ENCODE results near the gene SMAD3. TPM values are rescaled to one million over a fixed set of nuclear protein-coding genes. Genes with fewer than 3 reads are reported as not detected.

The SMAD3 gene
- total and polyA plus RNA-seq, 2 of the 8 experiments (the other 6 are each of a cell fraction or from before 2014, with no cell fraction given), result 10.1 to 12.4 TPM

- Histone ChIP-seq H2BK120ac (replicated peaks; ENCODE audit: low read depth, low read length) (no peak overlapping the region), H3K4me3 (ENCODE audit: extremely low read depth in 1 of 4, insufficient read depth in 2 of 4, low read depth in 3 of 4, low read length in 4 of 4) (no peak overlapping the region), H3K36me3 (ENCODE audit: control insufficient read depth in 2 of 4, insufficient read depth in 4 of 4, low read length in 3 of 4) (no peaks in the 10 kb centered on the region), H4K8ac (ENCODE audit: extremely low read depth, insufficient read depth, low read length) (no peak overlapping the region), H3K23me2 (ENCODE audit: low read depth, low read length) (no peaks in the 10 kb centered on the region; the same call in 1 of the 2 replicates), H2BK5ac (ENCODE audit: low read depth, low read length) (no peak overlapping the region), H3K27ac (ENCODE audit: low read depth, low read length) (no peak overlapping the region), H3K56ac (replicated peaks; ENCODE audit: insufficient read length, low read depth, low read length) (no peak overlapping the region), H2BK15ac (ENCODE audit: low read length) (no peak overlapping the region), H2AFZ (ENCODE audit: low read length) (no peak overlapping the region), H2BK12ac (ENCODE audit: low read depth, low read length) (no peak overlapping the region), H3K9ac (replicated peaks in 1 of 4; ENCODE audit: extremely low read depth in 1 of 4, low read depth in 3 of 4, low read length in 3 of 4) (no peak overlapping the region), H3K4me1 (replicated peaks in 1 of 4; ENCODE audit: control insufficient read depth in 3 of 4, insufficient read depth in 4 of 4, low read length in 3 of 4) (peaks cover 0 to 8% (median 3%) of the 10 kb centered on the region in 4 experiments; a peak in 4 of 7 replicates), H3K27me3 (replicated peaks in 1 of 4; ENCODE audit: control insufficient read depth in 3 of 4, extremely low read depth in 1 of 4, insufficient read depth in 3 of 4, low read length in 3 of 4) (no peaks in the 10 kb centered on the region), H3K79me1 (ENCODE audit: low read depth, low read length) (no peaks in the 10 kb centered on the region; the same call in 1 of the 2 replicates), H3K79me2 (ENCODE audit: control insufficient read depth in 1 of 2, insufficient read depth in 2 of 2, low read length in 2 of 2) (peaks cover 0 to 76% of the 10 kb centered on the region in 2 experiments; a peak in 2 of 4 replicates), H4K91ac (replicated peaks; ENCODE audit: insufficient read length, low read length) (no peak overlapping the region), H3K4me2 (ENCODE audit: insufficient read depth in 1 of 2, low read depth in 2 of 2, low read length in 2 of 2) (no peak overlapping the region), H3K9me3 (ENCODE audit: insufficient read depth in 2 of 2, low read depth in 1 of 2, low read length in 1 of 2) (no peaks in the 10 kb centered on the region), H2BK20ac (ENCODE audit: low read length) (no peak overlapping the region), H4K20me1 (replicated peaks in 1 of 2; ENCODE audit: control insufficient read depth in 1 of 2, insufficient read depth in 2 of 2, low read length in 2 of 2) (peaks cover 2 to 4% of the 10 kb centered on the region in 2 experiments), H2AK5ac (ENCODE audit: low read depth, low read length) (no peak overlapping the region), H3K14ac (ENCODE audit: insufficient read length) (no peak overlapping the region), H3K23ac (ENCODE audit: insufficient read length) (no peak overlapping the region), H4K5ac (ENCODE audit: insufficient read length, low read depth, low read length) (no peak overlapping the region), H3K4ac (replicated peaks; ENCODE audit: insufficient read length, low read depth, low read length) (no peak overlapping the region), H3K18ac (ENCODE audit: extremely low read depth, low read length) (no peak overlapping the region)
- DNase-seq (ENCODE audit: low read depth in 1 of 2, low spot score in 2 of 2), result no peak
- ChIA-PET POLR2A (ENCODE audit: partially characterized antibody) (interaction anchor here (0.6 kb wide), 1 partner anchor 212 kb away, joined by 3 read pairs; no protein-coding TSS in a partner anchor), CTCF (ENCODE audit: partially characterized antibody) (no interaction called here)
- FAIRE-seq, result no peak
- WGBS, 2 experiments (ENCODE audit: extremely low coverage in 1 of 2, insufficient coverage in 1 of 2, insufficient read length in 1 of 2, insufficient replicate concordance in 2 of 2, low coverage in 1 of 2, low lambda C conversion rate in 2 of 2, missing lambda C conversion rate in 1 of 2), result 86% methylated on average over 3 of the region's 3 CpGs; no CpG with 5 or more reads in 1 of the 2 experiments
- no peak for TF ChIP-seq MAFK (IDR thresholded peaks at IDR 0.05; ENCODE audit: low read depth, low read length)
- TF ChIP-seq KDM1A (IDR thresholded peaks at IDR 0.05; ENCODE audit: borderline replicate concordance, low read length), result no peak
- no peak for TF ChIP-seq TBP (IDR thresholded peaks at IDR 0.05; ENCODE audit: low read depth, low read length)
- no peak for TF ChIP-seq ATF3 (IDR thresholded peaks at IDR 0.05; ENCODE audit: insufficient read depth, low read depth, low read length)
- no peak for TF ChIP-seq NANOG (IDR thresholded peaks at IDR 0.05; ENCODE audit: insufficient read depth, low read depth, low read length, poor library complexity, severe bottlenecking)
- no peak for TF ChIP-seq JUN (IDR thresholded peaks at IDR 0.05; ENCODE audit: low read depth, low read length)
- no peak for TF ChIP-seq TEAD4 (IDR thresholded peaks at IDR 0.05; ENCODE audit: low read depth, low read length)
- TF ChIP-seq BACH1 (IDR thresholded peaks at IDR 0.05; ENCODE audit: low read length), result no peak
- TF ChIP-seq CBX5 (IDR thresholded peaks at IDR 0.05; ENCODE audit: low read depth, low read length), result no peak
- TF ChIP-seq TAF1 (IDR thresholded peaks at IDR 0.05; ENCODE audit: low read depth, low read length), result no peak
- TF ChIP-seq RBBP5 (IDR thresholded peaks at IDR 0.05; ENCODE audit: borderline replicate concordance, low read depth, low read length), result no peak
- TF ChIP-seq RNF2 (IDR thresholded peaks at IDR 0.05; ENCODE audit: borderline replicate concordance, low read depth, low read length, missing control alignments, poor library complexity, severe bottlenecking), result no peak
- TF ChIP-seq RAD21 (IDR thresholded peaks at IDR 0.05 in 1 of 2, conservative IDR thresholded peaks at IDR 0.05 in 1 of 2; ENCODE audit: low read depth in 2 of 2, low read length in 2 of 2), result no peak
Measured at GRCh38 chr15:67242708-67243111, 177.3 kb downstream of the SMAD3 start.

All from H1 (cell line).